ENCODE measurements around the gene LAMC1.

- TF ChIP-seq REST (IDR thresholded peaks at IDR 0.05; ENCODE audit: unreplicated experiment): no peak
- TF ChIP-seq, protein P1, sequence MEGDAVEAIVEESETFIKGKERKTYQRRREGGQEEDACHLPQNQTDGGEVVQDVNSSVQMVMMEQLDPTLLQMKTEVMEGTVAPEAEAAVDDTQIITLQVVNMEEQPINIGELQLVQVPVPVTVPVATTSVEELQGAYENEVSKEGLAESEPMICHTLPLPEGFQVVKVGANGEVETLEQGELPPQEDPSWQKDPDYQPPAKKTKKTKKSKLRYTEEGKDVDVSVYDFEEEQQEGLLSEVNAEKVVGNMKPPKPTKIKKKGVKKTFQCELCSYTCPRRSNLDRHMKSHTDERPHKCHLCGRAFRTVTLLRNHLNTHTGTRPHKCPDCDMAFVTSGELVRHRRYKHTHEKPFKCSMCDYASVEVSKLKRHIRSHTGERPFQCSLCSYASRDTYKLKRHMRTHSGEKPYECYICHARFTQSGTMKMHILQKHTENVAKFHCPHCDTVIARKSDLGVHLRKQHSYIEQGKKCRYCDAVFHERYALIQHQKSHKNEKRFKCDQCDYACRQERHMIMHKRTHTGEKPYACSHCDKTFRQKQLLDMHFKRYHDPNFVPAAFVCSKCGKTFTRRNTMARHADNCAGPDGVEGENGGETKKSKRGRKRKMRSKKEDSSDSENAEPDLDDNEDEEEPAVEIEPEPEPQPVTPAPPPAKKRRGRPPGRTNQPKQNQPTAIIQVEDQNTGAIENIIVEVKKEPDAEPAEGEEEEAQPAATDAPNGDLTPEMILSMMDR (conservative IDR thresholded peaks at IDR 0.05; ENCODE audit: low read depth in 2 of 2): no peak
- no peak for TF ChIP-seq POLR2AphosphoS5 (IDR thresholded peaks at IDR 0.05; ENCODE audit: low read depth)
- no peak for TF ChIP-seq EZH2phosphoT487 (IDR thresholded peaks at IDR 0.05; ENCODE audit: unreplicated experiment)
- no peak for TF ChIP-seq STAT1 (IDR thresholded peaks at IDR 0.05; ENCODE audit: unreplicated experiment)
- TF ChIP-seq EZH2 (IDR thresholded peaks at IDR 0.05; ENCODE audit: low read depth, unreplicated experiment): no peak
- TF ChIP-seq CREB1 (CRISPR knock-in tag; IDR thresholded peaks at IDR 0.05; ENCODE audit: low read depth): no peak
- no peak for TF ChIP-seq ZNF331 (CRISPR knock-in tag; IDR thresholded peaks at IDR 0.05; ENCODE audit: low read depth)
- TF ChIP-seq JUNB (IDR thresholded peaks at IDR 0.05; ENCODE audit: unreplicated experiment): no peak
These were observed 29.5 kb upstream of the LAMC1 start for GRCh38 chr1:182993746-182994145.

All from GM23338 (cell line).